Left ventricle myocardium inferior (tissue), 1 donor: Measurements from ENCODE around the gene AUTS2. TPM values are rescaled to one million over a fixed set of nuclear protein-coding genes. Genes with fewer than 3 reads are reported as not detected.

Source experiments
- DNase-seq: peaks from one replicate; pipeline ENCODE4 v3.0.0-alpha.2; 2020
- H3K27ac ChIP-seq: fragments of 200-600 bp; replicated peaks from 2 replicates; pipeline ENCODE4 v1.8.0; 2021
- H3K27me3 ChIP-seq: fragments of 200-600 bp; 2 replicates; pipeline ENCODE4 v1.8.0; 2021; ENCODE audit warnings: low read depth
- H3K36me3 ChIP-seq: fragments of 200-600 bp; 2 replicates; pipeline ENCODE4 v1.8.0; 2021
- H3K4me1 ChIP-seq: fragments of 200-600 bp; 2 replicates; pipeline ENCODE4 v1.8.0; 2021
- H3K4me3 ChIP-seq: fragments of 200-600 bp; 2 replicates; pipeline ENCODE4 v1.8.0; 2021; ENCODE audit warnings: mild to moderate bottlenecking, moderate library complexity
- H3K9me3 ChIP-seq: fragments of 200-600 bp; replicated peaks from 2 replicates; pipeline ENCODE4 v1.8.0; 2021
- CTCF ChIP-seq: fragments of 200-600 bp; IDR thresholded peaks from 2 replicates; pipeline ENCODE4 v1.8.0; 2021; ENCODE audit warnings: antibody characterized with exemption, mild to moderate bottlenecking, borderline replicate concordance
- intact Hi-C: fragments of 100-400 bp; cut with micrococcal nuclease; formaldehyde crosslinking; loops from one replicate; pipeline ENCODE4 v1.11.0; 2022
- total RNA-seq: library from RNA; stranded (reverse); fragmentation: NEBNext Ultra II Directional; extraction: Animal tissue kit (Norgen Biotek cat#: 25700); gene quantifications from one replicate; pipeline ENCODE4 v1.2.1, GENCODE V29; 2021
- donor health status: DM: no; HTN: yes; CAD: no; lungs with severe emphysema.

The AUTS2 gene
- total RNA-seq, 1 donor from 2014 or later, result 10.5 TPM

DNA sequence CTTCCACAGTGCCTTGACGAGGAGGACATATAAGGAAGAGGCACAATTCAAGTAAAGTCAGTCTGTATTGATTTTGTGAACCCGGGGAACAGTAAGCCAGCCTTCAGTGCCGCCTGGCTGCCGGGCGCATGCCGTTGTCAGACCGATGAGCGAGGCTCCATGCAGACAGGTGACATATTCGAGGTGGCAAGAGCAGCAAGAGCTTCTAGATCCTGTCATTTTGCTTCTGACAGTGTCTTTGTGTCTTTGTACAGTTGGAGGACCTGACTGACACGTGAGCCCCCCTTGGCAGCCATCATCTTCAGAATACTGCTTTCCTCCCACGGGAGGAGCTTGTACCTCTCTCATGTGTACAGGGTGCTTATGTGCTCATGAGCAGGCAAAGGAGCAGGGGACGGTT is 1146.2 kb downstream of the AUTS2 start:
- no peak overlapping the region for H3K27ac ChIP-seq
- no peak for DNase-seq
- no peaks in the 10 kb centered on the region for H3K36me3 ChIP-seq
- H3K4me3 ChIP-seq, result no peak overlapping the region
- no peaks in the 10 kb centered on the region for H3K4me1 ChIP-seq
- H3K27me3 ChIP-seq, result no peaks in the 10 kb centered on the region
- no peaks in the 10 kb centered on the region for H3K9me3 ChIP-seq
- intact Hi-C loops, result no loop called here
- TF ChIP-seq CTCF, result no peak

GRCh38 chr7:70749831-70750230 is 1151.6 kb downstream of the AUTS2 start:
- Histone ChIP-seq H3K4me1 (no peaks in the 10 kb centered on the region), H3K27ac (no peak overlapping the region), H3K4me3 (no peak overlapping the region), H3K9me3 (no peaks in the 10 kb centered on the region), H3K27me3 (no peaks in the 10 kb centered on the region), H3K36me3 (no peaks in the 10 kb centered on the region)
- DNase-seq, result no peak
- intact Hi-C loops, result no loop called here
- TF ChIP-seq CTCF, result no peak

DNA sequence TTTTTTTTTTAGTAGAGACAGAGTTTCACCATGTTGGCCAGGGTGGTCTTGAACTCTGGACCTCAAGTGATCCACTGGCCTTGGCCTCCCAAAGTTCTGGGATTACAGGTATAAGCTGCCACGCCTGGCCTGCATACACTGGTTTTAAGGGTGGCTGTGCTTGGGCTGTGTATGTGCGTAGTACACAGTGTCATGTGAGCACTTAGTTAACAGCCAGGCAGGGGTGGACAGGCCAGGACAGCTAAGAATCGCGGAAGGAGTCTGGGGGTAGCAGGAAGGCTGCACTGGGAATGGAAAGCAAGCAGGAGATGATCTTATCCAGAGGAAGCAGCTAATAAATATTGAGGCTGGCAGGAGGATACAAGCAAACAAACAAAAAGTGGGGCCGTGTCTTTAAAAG is 1153.6 kb downstream of the AUTS2 start:
- TF ChIP-seq CTCF, result no peak
- DNase-seq, result no peak
- Histone ChIP-seq H3K27me3 (no peaks in the 10 kb centered on the region), H3K27ac (no peak overlapping the region), H3K4me1 (no peaks in the 10 kb centered on the region), H3K36me3 (no peaks in the 10 kb centered on the region), H3K9me3 (no peaks in the 10 kb centered on the region), H3K4me3 (no peak overlapping the region)
- intact Hi-C loops, result no loop called here

DNA sequence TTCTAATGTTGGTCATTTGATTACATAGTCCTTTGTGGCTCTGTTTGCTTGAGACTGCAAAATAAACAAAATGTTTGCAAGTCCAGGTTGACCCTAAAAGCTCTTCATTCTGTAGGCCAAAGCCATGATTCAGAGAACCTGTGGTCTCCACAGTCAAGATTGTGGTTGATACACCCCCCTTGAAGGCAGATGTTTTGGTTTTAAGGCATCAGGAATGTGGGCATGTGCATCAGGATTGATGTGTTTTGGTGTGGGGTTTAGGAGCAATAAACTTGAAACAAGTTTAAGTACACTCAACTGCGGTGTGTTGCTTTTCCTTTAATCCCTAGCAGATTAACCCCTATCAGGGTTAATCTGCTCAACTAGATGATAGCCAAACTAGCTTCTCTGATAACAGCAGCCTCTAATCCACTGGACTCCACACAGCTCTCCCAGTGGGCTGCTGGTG is 1154.5 kb downstream of the AUTS2 start:
- Histone ChIP-seq H3K36me3 (no peaks in the 10 kb centered on the region), H3K9me3 (no peaks in the 10 kb centered on the region), H3K27me3 (no peaks in the 10 kb centered on the region), H3K4me1 (no peaks in the 10 kb centered on the region), H3K27ac (no peak overlapping the region), H3K4me3 (no peak overlapping the region)
- intact Hi-C loops, result no loop called here
- no peak for TF ChIP-seq CTCF
- DNase-seq, result no peak

DNA sequence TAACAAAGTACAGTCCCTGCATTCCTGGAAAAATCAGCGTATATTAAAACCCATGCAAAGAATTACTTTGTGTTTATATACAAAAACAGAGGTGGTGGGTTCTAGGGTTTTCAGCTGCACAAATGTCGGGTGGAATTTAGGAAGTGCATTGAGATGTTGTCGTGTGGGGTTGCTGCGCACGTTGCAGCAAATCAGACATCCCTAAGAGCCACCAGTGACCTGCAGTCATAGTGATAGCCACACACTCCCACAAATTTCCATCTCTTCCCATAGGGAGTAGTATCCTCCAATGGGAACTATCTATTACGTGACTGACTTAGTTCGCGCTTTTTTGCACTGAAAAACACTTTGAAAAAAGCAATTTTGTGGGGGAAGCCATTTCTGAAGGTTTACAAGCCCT is 1158.5 kb downstream of the AUTS2 start:
- intact Hi-C loops, result no loop called here
- DNase-seq, result no peak

More for the DNA sequence above, 1158.5 kb downstream of the AUTS2 start:
- H3K27me3 ChIP-seq, result no peaks in the 10 kb centered on the region
- H3K36me3 ChIP-seq, result no peaks in the 10 kb centered on the region
- H3K27ac ChIP-seq, result no peak overlapping the region
- H3K4me3 ChIP-seq, result no peak overlapping the region
- no peaks in the 10 kb centered on the region for H3K9me3 ChIP-seq
- no peak for TF ChIP-seq CTCF
- no peaks in the 10 kb centered on the region for H3K4me1 ChIP-seq
